NCI-H128 (cell line): ENCODE measurements around the gene GPR25.
"Not testable (repeated sequence)": the region's sequence is repeated elsewhere in the genome, so short reads cannot be mapped to it uniquely, and the experiment has no call there.

Experiments
- DNase-seq: peaks from one replicate; lab custom pipeline; 2025; ENCODE audit not compliant: unreplicated experiment; lab: John Stamatoyannopoulos, UW

Gene GPR25

GRCh38 chr1:200911361-200911760, 38.6 kb downstream of the GPR25 start:
- DNase-seq: no peak

DNA sequence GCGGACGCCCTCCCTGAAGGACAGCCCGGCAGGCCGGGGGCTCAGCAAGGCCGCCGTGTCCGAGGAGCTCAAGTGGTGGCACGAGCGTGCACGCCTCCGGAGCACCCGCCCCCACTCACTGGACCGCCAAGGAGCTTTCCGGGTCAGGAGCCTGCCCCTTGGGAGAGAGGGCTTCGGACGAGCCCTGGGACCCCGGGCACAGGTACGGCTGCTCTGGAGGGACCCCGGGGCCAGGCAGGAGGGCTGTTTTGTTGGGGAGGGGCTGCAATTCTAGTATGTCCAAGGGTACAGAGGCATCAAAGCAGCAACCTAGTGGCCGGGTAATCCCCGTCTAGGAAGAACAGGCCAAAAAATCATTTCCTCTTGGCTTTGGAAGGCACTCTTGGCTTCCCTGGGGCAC, 39.2 kb downstream of the GPR25 start:
- not testable (repeated sequence) for DNase-seq

DNA sequence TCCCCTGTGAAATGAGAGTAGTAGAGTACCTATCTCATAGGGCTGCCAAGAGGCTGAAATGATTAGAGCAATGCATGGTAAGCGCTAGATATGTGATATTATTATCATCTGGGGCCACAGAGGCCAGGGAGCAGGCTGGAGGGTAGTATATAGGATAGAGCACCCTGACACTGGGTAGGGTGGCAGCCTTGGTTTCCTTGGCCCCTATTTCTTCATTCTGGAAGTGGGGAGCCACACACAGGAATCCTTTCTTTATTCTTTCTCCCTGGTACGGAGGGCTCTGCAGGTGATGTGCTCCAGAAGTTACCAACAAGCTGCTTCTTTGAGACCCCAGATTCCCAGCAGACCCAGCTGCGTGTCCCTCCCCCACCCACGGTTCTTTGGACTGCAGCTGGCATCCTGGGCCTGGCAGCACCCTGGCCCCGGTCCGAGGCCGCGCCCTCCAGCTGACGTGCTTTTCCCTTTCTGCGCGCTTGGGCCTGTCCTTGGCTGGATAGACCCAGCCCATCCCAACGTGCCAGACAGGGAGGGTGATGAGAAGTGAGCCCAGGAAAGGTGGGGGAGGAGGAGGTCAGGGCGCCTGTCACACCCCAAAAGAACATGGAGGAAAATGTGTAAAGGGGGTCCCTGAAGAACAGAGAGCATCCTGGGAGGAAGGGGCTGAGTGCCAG, 40.1 kb downstream of the GPR25 start:
- DNase-seq: no peak

DNA sequence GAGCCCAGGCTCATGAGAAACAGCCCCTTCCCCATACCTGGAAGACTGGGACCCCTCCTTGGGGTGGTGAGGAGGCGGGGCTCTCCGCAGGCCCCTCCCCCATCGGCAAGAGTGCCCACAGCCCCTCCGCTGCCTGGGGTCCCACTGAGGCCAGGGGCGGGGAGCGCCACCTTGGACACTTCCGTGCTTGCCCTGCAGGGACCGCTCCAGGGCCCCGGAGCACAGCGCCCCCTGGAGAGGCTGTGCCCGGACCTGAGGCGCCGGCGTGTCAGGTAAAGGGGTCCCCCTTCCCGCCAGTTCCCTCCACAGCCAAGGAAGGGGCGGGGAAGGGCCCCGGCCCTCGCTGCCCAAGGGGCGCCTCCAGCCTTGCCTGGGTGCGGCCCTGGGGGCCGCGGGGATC, 43.4 kb downstream of the GPR25 start:
- DNase-seq: no peak

GRCh38 chr1:200916681-200917080, 43.9 kb downstream of the GPR25 start:
- no peak for DNase-seq

- DNase-seq: no peak
Measured at GRCh38 chr1:200917291-200917817, 44.6 kb downstream of the GPR25 start.

DNA sequence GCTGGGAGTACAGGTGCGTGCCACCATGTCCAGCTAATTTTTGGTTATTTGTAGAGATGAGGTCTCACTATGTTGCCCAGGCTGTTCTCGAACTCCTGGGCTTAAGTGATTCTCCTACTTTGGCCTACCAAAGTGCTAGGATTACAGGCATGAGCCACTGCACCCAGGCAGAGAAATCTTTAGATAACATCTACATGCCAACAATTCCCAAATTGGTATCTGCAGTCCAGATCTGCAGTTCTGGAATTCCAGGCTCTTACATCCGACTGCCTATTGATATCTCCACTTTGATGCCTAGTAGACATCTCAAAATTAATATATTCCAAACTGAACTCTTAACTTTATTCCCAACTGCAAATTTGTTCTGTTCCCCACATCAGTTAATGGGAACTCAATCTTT, 45.2 kb downstream of the GPR25 start:
- no peak for DNase-seq

GRCh38 chr1:200919386-200919785, 46.6 kb downstream of the GPR25 start:
- no peak for DNase-seq

GRCh38 chr1:200921571-200922110, 48.9 kb downstream of the GPR25 start:
- no peak for DNase-seq

DNA sequence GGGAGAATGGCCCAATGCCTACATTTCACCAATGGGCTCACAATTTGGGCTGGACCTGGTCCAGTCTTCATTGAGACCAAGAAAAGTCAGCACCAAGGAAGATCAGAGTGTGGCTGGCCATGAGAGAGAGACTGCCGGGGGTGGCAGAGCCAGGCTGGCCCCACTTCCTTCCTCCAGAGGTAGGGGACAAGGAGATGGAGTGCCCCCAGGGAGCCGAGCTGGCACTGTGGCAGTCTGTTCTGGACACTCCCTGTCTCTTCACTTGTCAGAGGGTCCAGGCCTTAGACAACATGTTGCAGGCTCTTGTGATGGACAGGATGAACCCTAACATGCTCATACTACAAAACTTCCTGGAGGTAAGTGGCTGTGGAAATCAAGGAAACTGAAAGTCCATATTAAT, 49.6 kb downstream of the GPR25 start:
- no peak for DNase-seq

GRCh38 chr1:200923601-200924000, 50.8 kb downstream of the GPR25 start:
- DNase-seq: no peak
